SH-SY5Y (cell line): ENCODE data around the gene TLR5.

ENCODE experiments used
- GATA2 ChIP-seq: IDR thresholded peaks from 2 replicates; pipeline ENCODE4 v1.6.1; 2011; ENCODE audit warnings: mild to moderate bottlenecking, low read depth, low read length
- GATA3 ChIP-seq: IDR thresholded peaks from 2 replicates; pipeline ENCODE4 v1.6.1; 2011; ENCODE audit warnings: low read depth, mild to moderate bottlenecking, low read length, moderate library complexity

DNA sequence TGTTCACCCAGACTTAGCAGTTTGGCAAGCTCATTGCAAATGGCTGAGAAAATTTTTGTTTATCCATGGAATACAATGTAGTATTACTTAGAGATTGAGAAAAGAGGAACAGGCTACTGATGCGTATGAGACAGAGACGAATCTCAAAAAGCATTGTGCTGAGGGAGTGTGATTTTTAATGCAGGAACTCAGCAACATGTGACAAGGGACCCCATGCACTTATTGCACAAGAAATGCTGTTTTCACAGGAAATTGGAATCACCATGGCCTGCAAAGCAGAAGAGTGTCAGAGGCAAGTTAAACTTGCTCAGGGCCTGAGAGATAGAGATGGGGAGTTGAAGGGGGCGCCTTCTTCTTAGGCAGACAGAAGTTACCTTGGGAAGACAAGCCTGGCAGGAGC, 32.6 kb upstream of the TLR5 start:
- no peak for TF ChIP-seq GATA3
- no peak for TF ChIP-seq GATA2
